HCT116 (cell line): Measurements from ENCODE around the gene SPTLC3. TPM values are rescaled to one million over a fixed set of nuclear protein-coding genes. Genes with fewer than 3 reads are reported as not detected.

Experiments
- ATAC-seq: fragments of 200-7000 bp; cut with Tn5 transposase; 2 replicates; pipeline ENCODE4 v1.9.1; 2020; ENCODE audit warnings: mild to moderate bottlenecking, moderate library complexity
- Bru-seq: library from RNA; stranded (reverse); fragments of 400-500 nt; gene quantifications from one replicate; lab custom pipeline; 2021; lab: Mats Ljungman, UMichigan
- BruChase-seq, 2 experiments: library from RNA; stranded (reverse); fragments of 400-500 nt; gene quantifications; one replicate each; lab custom pipeline; 2021; lab: Mats Ljungman, UMichigan
- BruUV-seq: library from RNA; stranded (reverse); fragments of 400-500 nt; replicated peaks from 2 replicates; lab custom pipeline; 2021; lab: Mats Ljungman, UMichigan
- CTCF ChIA-PET: fragments of 300-600 bp; sonication (Branson Sonifier 250); formaldehyde crosslinking; loops from one replicate; lab custom pipeline; 2021; ENCODE audit warnings: antibody characterized with exemption; lab: Charles Lee
- POLR2A ChIA-PET: fragments of 300-600, 350-600 bp; sonication (Branson Sonifier 250); formaldehyde crosslinking; loops from one replicate; lab custom pipeline; 2021; ENCODE audit warnings: antibody characterized with exemption; lab: Charles Lee
- RAD21 ChIA-PET, 2 experiments: fragments of 300-600 bp; sonication (Branson Sonifier 250); formaldehyde crosslinking; loops; one replicate each; lab custom pipeline; 2023; ENCODE audit warnings: low total read pairs in 2 of 2; ENCODE audit not compliant: uncharacterized antibody in 2 of 2, unreplicated experiment in 2 of 2, low non-redundant PET in 1 of 2; lab: Charles Lee
- DNase-seq: peaks from one replicate; pipeline ENCODE4 v3.0.0-alpha.2; 2010; ENCODE audit warnings: low read depth, low spot score
- H2AFZ ChIP-seq: fragments of 200-600 bp; shearing (Covaris generic), sonication (generic); 2 replicates; pipeline ENCODE4 v1.6.1; 2017; ENCODE audit warnings: low read depth, mixed run types, mixed read lengths, antibody characterized with exemption, low read length; ENCODE audit not compliant: poor library complexity, severe bottlenecking
- H3K27ac ChIP-seq: 2 replicates; pipeline ENCODE4 v1.5.1; 2012; ENCODE audit warnings: low read depth, low read length
- H3K27me3 ChIP-seq: fragments of 200-600 bp; sonication (generic); 2 replicates; pipeline ENCODE4 v1.6.1; 2016; ENCODE audit warnings: mixed run types, low read length, mixed read lengths; ENCODE audit not compliant: insufficient read depth
- H3K36me3 ChIP-seq, 2 experiments: fragments of 200-500 bp in 1 of 2; fragments of 200-600 bp in 1 of 2; sonication (Bioruptor generic) in 1 of 2; sonication (generic) in 1 of 2; 2 replicates each; pipeline versions ENCODE4 v1.5.1 to v1.6.1; 2014 to 2016; ENCODE audit warnings: low read length in 2 of 2, inconsistent platforms in 1 of 2, mixed read lengths in 1 of 2, mixed run types in 1 of 2; ENCODE audit not compliant: insufficient read depth in 2 of 2, control insufficient read depth in 1 of 2
- H3K4me1 ChIP-seq, 2 experiments: fragments of 200-600 bp in 1 of 2; sonication (generic) in 1 of 2; 2 replicates each; pipeline versions ENCODE4 v1.5.1 to v1.6.1; 2012 to 2017; ENCODE audit warnings: low read length in 2 of 2, inconsistent platforms in 1 of 2, mild to moderate bottlenecking in 1 of 2, mixed read lengths in 1 of 2, mixed run types in 1 of 2, moderate library complexity in 1 of 2; ENCODE audit not compliant: insufficient read depth in 2 of 2, control insufficient read depth in 1 of 2
- H3K4me2 ChIP-seq: fragments of 200-600 bp; sonication (generic); 2 replicates; pipeline ENCODE4 v1.6.1; 2017; ENCODE audit warnings: mixed run types, low read length, mixed read lengths
- H3K4me3 ChIP-seq, 2 experiments: fragments of 200-600 bp in 1 of 2; sonication (generic) in 1 of 2; replicated peaks in 1 of 2; 2 replicates each; pipeline ENCODE4 v1.5.1; 2011 to 2016; ENCODE audit warnings: low read length in 2 of 2, control low read depth in 1 of 2, low read depth in 1 of 2, mild to moderate bottlenecking in 1 of 2, mixed read lengths in 1 of 2, mixed run types in 1 of 2
- H3K79me2 ChIP-seq: fragments of 200-600 bp; sonication (generic); 2 replicates; pipeline ENCODE4 v1.6.1; 2017; ENCODE audit warnings: mild to moderate bottlenecking, mixed run types, low read length, moderate library complexity, mixed read lengths; ENCODE audit not compliant: insufficient read depth
- H3K9ac ChIP-seq: fragments of 200-600 bp; sonication (generic); 2 replicates; pipeline ENCODE4 v1.6.1; 2016; ENCODE audit warnings: low read length, mixed read lengths
- H3K9me2 ChIP-seq: fragments of 200-600 bp; sonication (generic), shearing (Covaris generic); 2 replicates; pipeline ENCODE4 v1.6.1; 2017; ENCODE audit warnings: mixed run types, mild to moderate bottlenecking, moderate library complexity; ENCODE audit not compliant: insufficient read depth
- H3K9me3 ChIP-seq, 2 experiments: fragments of 200-500 bp in 1 of 2; fragments of 200-600 bp in 1 of 2; sonication (Bioruptor generic) in 1 of 2; sonication (generic) in 1 of 2; 2 replicates each; pipeline ENCODE4 v1.6.1; 2014 to 2017; ENCODE audit warnings: low read length in 2 of 2, mixed read lengths in 2 of 2, inconsistent platforms in 1 of 2, low read depth in 1 of 2, mild to moderate bottlenecking in 1 of 2, mixed run types in 1 of 2, moderate library complexity in 1 of 2; ENCODE audit not compliant: control insufficient read depth in 1 of 2, insufficient read depth in 1 of 2
- H4K20me1 ChIP-seq: fragments of 200-600 bp; sonication (generic), shearing (Covaris generic); 2 replicates; pipeline ENCODE4 v1.6.1; 2017; ENCODE audit warnings: mixed run types, mild to moderate bottlenecking, moderate library complexity; ENCODE audit not compliant: insufficient read depth
- EZH2phosphoT487 ChIP-seq: fragments of 200-600 bp; IDR thresholded peaks from 2 replicates; pipeline ENCODE4 v1.6.1; 2018; ENCODE audit warnings: antibody characterized with exemption, borderline replicate concordance
- JUND ChIP-seq: IDR thresholded peaks from 2 replicates; pipeline ENCODE4 v1.6.1; 2012
- MAX ChIP-seq: IDR thresholded peaks from 2 replicates; pipeline ENCODE4 v1.6.1; 2012
- RAD21 ChIP-seq: IDR thresholded peaks from 2 replicates; pipeline ENCODE4 v1.6.1; 2012; ENCODE audit warnings: low read depth, mild to moderate bottlenecking
- REST ChIP-seq: IDR thresholded peaks from 2 replicates; pipeline ENCODE4 v1.6.1; 2012; ENCODE audit warnings: low read depth
- SIN3A ChIP-seq: IDR thresholded peaks from 2 replicates; pipeline ENCODE4 v1.6.1; 2012; ENCODE audit warnings: low read depth
- ZBTB33 ChIP-seq: IDR thresholded peaks from 2 replicates; pipeline ENCODE4 v1.6.1; 2011; ENCODE audit warnings: mild to moderate bottlenecking, low read length, moderate library complexity; ENCODE audit not compliant: insufficient replicate concordance; ENCODE audit errors: extremely low read depth
- intact Hi-C: fragments of 100-400 bp; cut with micrococcal nuclease; formaldehyde crosslinking; loops from 2 replicates; pipeline ENCODE4 v1.10.0; 2022
- long read RNA-seq: library from polyadenylated mRNA; unstranded; transcript quantifications from one replicate; pipeline ENCODE4 v2.0.0, GENCODE V29; 2021; ENCODE audit not compliant: unreplicated experiment
- polyA plus RNA-seq: library from polyadenylated mRNA; unstranded; fragments of >200 nt; gene quantifications from 2 replicates; pipeline ENCODE4 v1.2.1, GENCODE V29; 2012; ENCODE audit warnings: missing spikeins
- total RNA-seq: library from RNA; stranded (reverse); gene quantifications from one replicate; pipeline ENCODE4 v1.2.1, GENCODE V29; 2021; ENCODE audit not compliant: unreplicated experiment
- TF ChIP-seq, protein P1 (sequence below), 3 experiments: fragments of 200-600 bp in 1 of 3; sonication (generic) in 1 of 3; IDR thresholded peaks in 2 of 3; conservative IDR thresholded peaks in 1 of 3; 2 replicates each; pipeline ENCODE4 v1.5.1; 2012 to 2017; ENCODE audit warnings: low read depth in 2 of 3, low read length in 2 of 3, antibody characterized with exemption in 1 of 3, borderline replicate concordance in 1 of 3, control low read depth in 1 of 3, mild to moderate bottlenecking in 1 of 3, mixed read lengths in 1 of 3, mixed run types in 1 of 3, moderate library complexity in 1 of 3; ENCODE audit not compliant: insufficient read depth in 1 of 3

SPTLC3 gene
- total RNA-seq (not detected), Bru-seq, nascent RNA (percentile 6 among the genes with signal in this experiment), BruChase-seq, experiment 1, labeled RNA remaining after a 6-hour chase (percentile 7 among the genes with signal in this experiment), BruChase-seq, experiment 2, labeled RNA remaining after a 2-hour chase (percentile 9 among the genes with signal in this experiment)
- not detected in 2 replicates for polyA plus RNA-seq
- long read RNA-seq, full-length matches to known transcripts, result 1 of 1 reads
- long read RNA-seq, partial matches to known transcripts, result 0 of 1 reads
- long read RNA-seq, other reads (novel, unspliced or antisense), result 0 of 1 reads

GRCh38 chr20:13008761-13009681, at the start of gene SPTLC3:
Gene SPTLC3 (plus strand): TSS chr20:13008972. CDS start chr20:13009268, 296 bp downstream.
- ChIA-PET POLR2A (no interaction called here), RAD21 (no interaction called here)
- Histone ChIP-seq H3K36me3 (no peaks in the 10 kb centered on the region), H3K4me3 (no peak within 1 kb of the TSS), H3K79me2 (no peaks in the 10 kb centered on the region), H2AFZ (no peak within 1 kb of the TSS), H3K4me2 (no peak within 1 kb of the TSS), H3K4me1 (no peaks in the 10 kb centered on the region), H3K9me3 (no peaks in the 10 kb centered on the region), H4K20me1 (no peaks in the 10 kb centered on the region), H3K27me3 (peaks cover 7% of the 10 kb centered on the region; the same call in 1 of the 2 replicates), H3K27ac (no peak within 1 kb of the TSS), H3K9me2 (no peaks in the 10 kb centered on the region)
- ATAC-seq (no peak), DNase-seq (no peak)
- no TSS peak for BruUV-seq
- no peak for TF ChIP-seq JUND
- TF ChIP-seq, all 23 proteins: peak for 0
- no peak within 1 kb of the TSS for H3K9ac ChIP-seq
- CTCF ChIA-PET, result no interaction called here
- intact Hi-C loops, result no loop called here

DNA sequence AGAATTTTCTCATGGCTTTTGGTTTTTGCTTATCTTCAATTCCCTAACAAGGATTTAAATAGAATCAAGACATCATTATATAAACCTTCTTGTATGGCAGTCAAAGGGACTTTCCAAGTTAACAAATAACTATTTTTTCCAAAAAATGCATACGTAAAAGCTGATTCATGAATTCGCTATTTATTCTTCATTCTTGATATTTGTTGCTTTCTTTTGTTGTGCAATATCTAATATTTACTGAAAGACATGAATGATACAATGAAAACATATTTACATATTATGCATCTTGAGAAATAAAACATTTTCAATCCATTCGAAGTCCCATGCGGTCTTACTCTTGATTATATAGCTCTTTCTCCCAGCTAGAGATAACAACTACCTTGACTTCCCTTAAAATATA, 47.0 kb upstream of the SPTLC3 start:
- ChIA-PET RAD21 (no interaction called here), POLR2A (no interaction called here), CTCF (no interaction called here)
- no peak overlapping the region for H3K9ac ChIP-seq
- no peaks in the 10 kb centered on the region for H4K20me1 ChIP-seq
- H3K9me2 ChIP-seq, result no peaks in the 10 kb centered on the region
- no peak overlapping the region for H3K27ac ChIP-seq
- intact Hi-C loops, result no loop called here
- no peaks in the 10 kb centered on the region for H3K4me1 ChIP-seq
- H2AFZ ChIP-seq, result no peak overlapping the region
- no peak overlapping the region for H3K4me3 ChIP-seq
- H3K36me3 ChIP-seq, result no peaks in the 10 kb centered on the region
- H3K27me3 ChIP-seq, result no peaks in the 10 kb centered on the region
- no peak for DNase-seq
- no peaks in the 10 kb centered on the region for H3K9me3 ChIP-seq
- BruUV-seq, result no TSS peak
- no peak overlapping the region for H3K4me2 ChIP-seq
- H3K79me2 ChIP-seq, result no peaks in the 10 kb centered on the region
- ATAC-seq, result no peak
- TF ChIP-seq EZH2phosphoT487 (no peak), REST (no peak), MAX (no peak), RAD21 (no peak), ZBTB33 (no peak), SIN3A (no peak)
- TF ChIP-seq, protein P1, sequence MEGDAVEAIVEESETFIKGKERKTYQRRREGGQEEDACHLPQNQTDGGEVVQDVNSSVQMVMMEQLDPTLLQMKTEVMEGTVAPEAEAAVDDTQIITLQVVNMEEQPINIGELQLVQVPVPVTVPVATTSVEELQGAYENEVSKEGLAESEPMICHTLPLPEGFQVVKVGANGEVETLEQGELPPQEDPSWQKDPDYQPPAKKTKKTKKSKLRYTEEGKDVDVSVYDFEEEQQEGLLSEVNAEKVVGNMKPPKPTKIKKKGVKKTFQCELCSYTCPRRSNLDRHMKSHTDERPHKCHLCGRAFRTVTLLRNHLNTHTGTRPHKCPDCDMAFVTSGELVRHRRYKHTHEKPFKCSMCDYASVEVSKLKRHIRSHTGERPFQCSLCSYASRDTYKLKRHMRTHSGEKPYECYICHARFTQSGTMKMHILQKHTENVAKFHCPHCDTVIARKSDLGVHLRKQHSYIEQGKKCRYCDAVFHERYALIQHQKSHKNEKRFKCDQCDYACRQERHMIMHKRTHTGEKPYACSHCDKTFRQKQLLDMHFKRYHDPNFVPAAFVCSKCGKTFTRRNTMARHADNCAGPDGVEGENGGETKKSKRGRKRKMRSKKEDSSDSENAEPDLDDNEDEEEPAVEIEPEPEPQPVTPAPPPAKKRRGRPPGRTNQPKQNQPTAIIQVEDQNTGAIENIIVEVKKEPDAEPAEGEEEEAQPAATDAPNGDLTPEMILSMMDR (IDR thresholded peaks at IDR 0.05 in 2 of 3, conservative IDR thresholded peaks at IDR 0.05 in 1 of 3; ENCODE audit: borderline replicate concordance in 1 of 3, insufficient read depth in 1 of 3, low read depth in 2 of 3, low read length in 2 of 3), result no peak
